Thoracic aorta (tissue), 2 donors: ENCODE results near the gene ETNK2. TPM values are rescaled to one million over a fixed set of nuclear protein-coding genes. Genes with fewer than 3 reads are reported as not detected.

ENCODE experiments used
- ATAC-seq: fragments of 150-250 bp; one replicate; pipeline ENCODE4 v1.8.0; 2017; ENCODE audit warnings: low read depth; ENCODE audit not compliant: insufficient number of reproducible peaks, low FRiP score
- DNase-seq: peaks from one replicate; pipeline ENCODE4 v3.0.0-alpha.2; 2020; ENCODE audit warnings: low spot score
- H3K27ac ChIP-seq, 2 donors: fragments of 200-600 bp; sonication (generic); 1 replicate in 1 of 2; 2 replicates in 1 of 2; pipeline ENCODE4 v1.5.1; 2016; ENCODE audit warnings: mild to moderate bottlenecking in 2 of 2, moderate library complexity in 2 of 2
- H3K27me3 ChIP-seq: fragments of 200-600 bp; sonication (generic); replicated peaks from 2 replicates; pipeline ENCODE4 v1.6.0; 2016; ENCODE audit warnings: mild to moderate bottlenecking; ENCODE audit not compliant: insufficient read depth
- H3K36me3 ChIP-seq: fragments of 200-600 bp; sonication (generic); one replicate; pipeline ENCODE4 v1.5.1; 2016
- H3K4me1 ChIP-seq, 2 donors: fragments of 200-600 bp; sonication (generic); 1 replicate in 1 of 2; 2 replicates in 1 of 2; pipeline versions ENCODE4 v1.5.1 to v1.6.0; 2016; ENCODE audit warnings: low read depth in 2 of 2, mild to moderate bottlenecking in 1 of 2; ENCODE audit not compliant: control insufficient read depth in 1 of 2
- H3K4me3 ChIP-seq: fragments of 200-600 bp; sonication (generic); 2 replicates; pipeline ENCODE4 v1.5.1; 2016; ENCODE audit warnings: mild to moderate bottlenecking
- H3K9me3 ChIP-seq: fragments of 200-600 bp; sonication (generic); 2 replicates; pipeline ENCODE4 v1.5.1; 2016
- total RNA-seq, 2 donors: library from RNA; depleted of rRNA; stranded (reverse); fragments of >200 nt; gene quantifications; one replicate each; pipeline versions ENCODE4 v1.1.0 to v1.2.3, GENCODE V29; 2016
- TF ChIP-seq, protein P1 (sequence below): fragments of 200-600 bp; sonication (generic); IDR thresholded peaks from one replicate; pipeline ENCODE4 v1.5.1; 2019; ENCODE audit warnings: antibody characterized with exemption

ETNK2 gene
- total RNA-seq, 2 donors from 2014 or later = 18.0 to 24.5 TPM

DNA sequence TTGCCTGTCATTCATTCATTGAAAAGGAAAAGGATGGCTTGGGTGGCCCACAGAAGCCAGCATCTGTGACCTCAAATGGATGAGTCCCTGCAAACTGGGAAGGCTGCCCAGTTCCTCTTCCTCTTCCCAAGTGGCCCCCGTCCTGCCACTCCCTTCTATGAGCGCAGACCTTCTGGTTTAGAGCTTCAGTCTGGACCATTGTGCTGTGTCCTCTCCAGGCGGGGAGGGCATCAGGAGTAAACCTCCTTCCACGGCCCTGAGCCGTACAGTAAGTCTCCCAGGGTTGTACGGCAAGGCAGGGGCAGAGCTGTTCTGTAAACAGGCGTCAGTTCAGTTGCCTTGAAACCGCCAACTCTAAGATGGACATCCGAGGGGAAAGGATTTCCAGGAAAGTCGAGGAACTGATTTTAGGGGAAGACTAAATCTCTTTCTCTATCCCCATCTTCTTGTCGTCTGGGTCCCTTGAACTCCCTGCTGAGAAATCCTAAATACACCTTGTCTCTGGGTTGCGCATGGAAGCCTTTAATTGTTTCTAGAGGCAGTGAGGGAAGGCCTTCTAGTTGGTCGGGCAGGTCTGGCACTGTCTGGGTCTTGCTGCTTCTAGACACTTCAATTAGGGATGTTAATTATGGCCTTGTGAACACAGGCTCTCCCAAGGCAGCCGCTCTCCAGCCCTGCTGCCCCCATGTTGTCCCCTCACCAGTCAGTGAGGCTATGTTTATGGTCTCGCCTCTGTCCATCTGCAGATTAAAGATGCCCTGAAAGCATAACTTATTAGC lies 56.8 kb downstream of the ETNK2 start:
- Histone ChIP-seq H3K9me3 (no peaks in the 10 kb centered on the region), H3K4me3 (no peak overlapping the region), H3K27ac (no peak overlapping the region), H3K4me1 (peaks cover 0 to 1% of the 10 kb centered on the region in 2 donors), H3K36me3 (no peaks in the 10 kb centered on the region), H3K27me3 (no peaks in the 10 kb centered on the region)
- TF ChIP-seq, protein P1, sequence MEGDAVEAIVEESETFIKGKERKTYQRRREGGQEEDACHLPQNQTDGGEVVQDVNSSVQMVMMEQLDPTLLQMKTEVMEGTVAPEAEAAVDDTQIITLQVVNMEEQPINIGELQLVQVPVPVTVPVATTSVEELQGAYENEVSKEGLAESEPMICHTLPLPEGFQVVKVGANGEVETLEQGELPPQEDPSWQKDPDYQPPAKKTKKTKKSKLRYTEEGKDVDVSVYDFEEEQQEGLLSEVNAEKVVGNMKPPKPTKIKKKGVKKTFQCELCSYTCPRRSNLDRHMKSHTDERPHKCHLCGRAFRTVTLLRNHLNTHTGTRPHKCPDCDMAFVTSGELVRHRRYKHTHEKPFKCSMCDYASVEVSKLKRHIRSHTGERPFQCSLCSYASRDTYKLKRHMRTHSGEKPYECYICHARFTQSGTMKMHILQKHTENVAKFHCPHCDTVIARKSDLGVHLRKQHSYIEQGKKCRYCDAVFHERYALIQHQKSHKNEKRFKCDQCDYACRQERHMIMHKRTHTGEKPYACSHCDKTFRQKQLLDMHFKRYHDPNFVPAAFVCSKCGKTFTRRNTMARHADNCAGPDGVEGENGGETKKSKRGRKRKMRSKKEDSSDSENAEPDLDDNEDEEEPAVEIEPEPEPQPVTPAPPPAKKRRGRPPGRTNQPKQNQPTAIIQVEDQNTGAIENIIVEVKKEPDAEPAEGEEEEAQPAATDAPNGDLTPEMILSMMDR = no peak
- DNase-seq (no peak), ATAC-seq (no peak)

DNA sequence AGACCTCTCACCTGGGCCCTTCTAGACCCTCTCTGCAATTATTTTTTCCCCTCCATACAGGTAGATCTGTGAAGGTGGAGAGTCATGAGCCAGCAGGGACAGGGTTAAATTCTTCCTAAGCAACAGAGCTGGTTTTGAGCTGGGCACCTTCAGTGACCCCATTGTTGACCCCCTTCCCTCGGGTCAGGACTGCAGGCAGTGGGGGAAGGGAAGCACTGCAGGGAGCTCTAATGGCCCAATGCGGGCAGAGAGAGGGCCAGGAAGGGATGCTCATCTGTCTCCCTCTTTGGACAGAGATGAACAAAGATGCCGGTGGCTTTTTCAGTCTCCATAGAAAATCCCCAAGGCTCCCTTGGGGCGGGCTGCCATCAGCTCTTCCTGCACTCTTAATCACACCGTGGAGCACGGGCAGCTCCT lies 57.5 kb downstream of the ETNK2 start:
- ATAC-seq = no peak
- H3K27ac ChIP-seq = no peak overlapping the region
- H3K4me1 ChIP-seq = peaks cover 0 to 9% of the 10 kb centered on the region in 2 donors
- no peak for DNase-seq
- H3K4me3 ChIP-seq = no peak overlapping the region
- H3K27me3 ChIP-seq = no peaks in the 10 kb centered on the region
- TF ChIP-seq, protein P1 = no peak
- no peaks in the 10 kb centered on the region for H3K9me3 ChIP-seq
- H3K36me3 ChIP-seq = no peaks in the 10 kb centered on the region

DNA sequence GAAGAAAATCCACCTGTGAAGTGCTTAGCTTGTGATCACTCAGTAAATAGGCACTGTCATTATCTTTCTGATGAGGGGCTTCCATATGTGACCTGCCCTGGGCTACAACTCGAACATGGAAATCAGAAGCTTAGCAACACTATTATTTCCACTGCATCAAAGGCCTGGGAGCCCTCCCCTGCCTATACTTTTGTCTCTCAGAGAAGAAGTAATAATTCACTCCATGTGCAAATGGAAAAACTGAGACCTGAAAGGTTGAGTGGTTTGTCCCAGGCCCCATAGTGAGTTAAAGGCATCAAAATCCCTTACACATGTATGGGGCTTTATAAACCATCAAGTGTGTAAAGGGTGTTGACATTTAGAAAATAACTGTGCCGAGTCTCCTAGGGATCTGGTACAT lies 58.1 kb downstream of the ETNK2 start:
- Histone ChIP-seq H3K9me3 (no peaks in the 10 kb centered on the region), H3K4me3 (no peak overlapping the region), H3K4me1 (peaks cover 3 to 14% of the 10 kb centered on the region in 2 donors), H3K36me3 (no peaks in the 10 kb centered on the region), H3K27ac (no peak overlapping the region), H3K27me3 (no peaks in the 10 kb centered on the region)
- no peak for DNase-seq
- TF ChIP-seq, protein P1 = no peak
- ATAC-seq = no peak

DNA sequence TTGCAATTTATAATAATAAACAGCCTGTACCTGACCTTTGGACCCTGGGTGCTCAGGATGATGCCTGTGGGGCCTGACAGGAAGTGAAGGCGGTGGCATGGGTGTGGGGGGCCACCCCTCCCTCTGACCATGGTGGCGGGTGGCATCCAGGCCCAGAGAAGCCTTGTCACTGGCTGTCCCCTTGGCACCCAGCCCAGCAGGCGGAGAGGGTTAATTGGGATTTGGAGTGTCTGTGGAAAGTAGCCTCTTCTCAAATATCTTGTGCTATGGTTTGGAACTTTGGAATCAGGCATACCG lies 58.5 kb downstream of the ETNK2 start:
- no peak for ATAC-seq
- Histone ChIP-seq H3K9me3 (no peaks in the 10 kb centered on the region), H3K27ac (no peak overlapping the region), H3K4me3 (no peak overlapping the region), H3K27me3 (no peaks in the 10 kb centered on the region), H3K4me1 (peaks cover 7 to 18% of the 10 kb centered on the region in 2 donors), H3K36me3 (no peaks in the 10 kb centered on the region)
- no peak for DNase-seq
- TF ChIP-seq, protein P1 = no peak

DNA sequence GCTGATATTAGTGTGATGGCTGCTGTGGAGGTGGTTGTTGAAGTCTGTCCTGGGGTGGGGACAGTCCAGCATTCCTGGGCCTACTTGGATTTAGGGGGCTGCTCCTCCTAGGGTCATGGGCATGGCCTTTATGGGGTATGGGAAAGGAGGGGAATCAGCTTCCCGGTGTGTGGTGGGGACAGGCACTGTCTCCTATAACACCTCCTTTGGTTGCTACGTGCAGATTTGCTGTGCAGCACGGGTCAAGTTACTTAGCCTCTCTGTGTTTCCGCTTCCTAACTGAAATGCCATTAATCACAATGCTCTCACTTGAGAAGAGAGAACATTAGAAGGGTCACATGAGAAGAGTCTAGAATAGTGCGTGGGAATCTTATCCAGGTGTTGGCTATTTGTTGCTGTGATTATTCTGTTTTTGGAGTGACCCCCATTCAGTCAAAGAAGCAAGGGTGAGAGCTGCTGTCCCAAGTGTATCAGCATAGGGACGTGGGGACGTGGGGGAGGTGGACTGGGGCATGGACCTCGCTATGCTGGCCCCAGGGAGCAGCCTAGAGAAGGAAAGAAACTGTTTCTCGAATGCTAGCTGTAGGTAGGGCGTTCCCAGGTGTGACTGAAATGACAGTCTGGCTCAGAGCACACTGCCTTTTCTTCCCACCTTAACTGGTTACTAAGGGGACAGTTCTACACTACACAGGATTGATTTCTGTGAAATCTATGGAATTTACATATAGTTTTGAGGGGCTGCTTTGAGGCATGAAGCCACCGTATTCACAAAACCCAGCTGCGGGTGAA lies 59.0 kb downstream of the ETNK2 start:
- Histone ChIP-seq H3K4me3 (no peak overlapping the region), H3K36me3 (no peaks in the 10 kb centered on the region), H3K27me3 (no peaks in the 10 kb centered on the region), H3K4me1 (peaks cover 12 to 24% of the 10 kb centered on the region in 2 donors), H3K27ac (no peak overlapping the region), H3K9me3 (no peaks in the 10 kb centered on the region)
- TF ChIP-seq, protein P1 = no peak
- DNase-seq = no peak
- ATAC-seq = no peak
